KOPT-K1 (cell line): ENCODE results near the gene SCARF1.

Experiments
- H3K27ac ChIP-seq: fragments of 200-600 bp; sonication (generic); 2 replicates; pipeline ENCODE4 v1.5.1; 2016; ENCODE audit warnings: antibody characterized with exemption, mild to moderate bottlenecking, low read depth, low read length; ENCODE audit not compliant: poor library complexity, severe bottlenecking
- H3K36me3 ChIP-seq: fragments of 200-600 bp; sonication (generic); 2 replicates; pipeline ENCODE4 v1.5.1; 2017; ENCODE audit warnings: antibody characterized with exemption, mild to moderate bottlenecking, low read length, moderate library complexity; ENCODE audit not compliant: insufficient read depth
- H3K9me3 ChIP-seq: fragments of 200-600 bp; sonication (generic); 2 replicates; pipeline ENCODE4 v1.5.1; 2017; ENCODE audit warnings: antibody characterized with exemption, low read length, mild to moderate bottlenecking; ENCODE audit not compliant: insufficient read depth, poor library complexity, severe bottlenecking

Gene SCARF1

GRCh38 chr17:1604831-1605528, 40.6 kb downstream of the SCARF1 start:
- Histone ChIP-seq H3K9me3 (peaks cover 17% of the 10 kb centered on the region), H3K27ac (peak overlapping the region; percentile 31), H3K36me3 (peaks cover 7% of the 10 kb centered on the region)

- Histone ChIP-seq H3K36me3 (peaks cover 7% of the 10 kb centered on the region), H3K27ac (no peak overlapping the region), H3K9me3 (peaks cover 17% of the 10 kb centered on the region)
Measured at GRCh38 chr17:1601571-1601970, 44.0 kb downstream of the SCARF1 start.

GRCh38 chr17:1598399-1599095, 47.0 kb downstream of the SCARF1 start:
- Histone ChIP-seq H3K27ac (no peak overlapping the region), H3K36me3 (peaks cover 7% of the 10 kb centered on the region), H3K9me3 (peaks cover 17% of the 10 kb centered on the region)

GRCh38 chr17:1597861-1598342, 47.6 kb downstream of the SCARF1 start:
- H3K36me3 ChIP-seq, result peaks cover 7% of the 10 kb centered on the region
- H3K9me3 ChIP-seq, result peaks cover 17% of the 10 kb centered on the region
- no peak overlapping the region for H3K27ac ChIP-seq

GRCh38 chr17:1593630-1593931, 52.0 kb downstream of the SCARF1 start:
- peak overlapping the region; percentile 100 for H3K27ac ChIP-seq
- peaks cover 9% of the 10 kb centered on the region for H3K36me3 ChIP-seq
- no peaks in the 10 kb centered on the region for H3K9me3 ChIP-seq

- Histone ChIP-seq H3K9me3 (no peaks in the 10 kb centered on the region), H3K36me3 (peaks cover 9% of the 10 kb centered on the region), H3K27ac (peak overlapping the region; percentile 100)
Measured at GRCh38 chr17:1592751-1593629, 52.5 kb downstream of the SCARF1 start.

GRCh38 chr17:1591474-1592090, 54.0 kb downstream of the SCARF1 start:
- H3K27ac ChIP-seq, result peak overlapping the region; percentile 100
- peaks cover 9% of the 10 kb centered on the region for H3K36me3 ChIP-seq
- no peaks in the 10 kb centered on the region for H3K9me3 ChIP-seq

GRCh38 chr17:1590747-1591473, 54.6 kb downstream of the SCARF1 start:
- H3K9me3 ChIP-seq, result no peaks in the 10 kb centered on the region
- H3K36me3 ChIP-seq, result peaks cover 10% of the 10 kb centered on the region
- H3K27ac ChIP-seq, result peak overlapping the region; percentile 100

- Histone ChIP-seq H3K9me3 (no peaks in the 10 kb centered on the region), H3K36me3 (peaks cover 17% of the 10 kb centered on the region), H3K27ac (peak overlapping the region; percentile 100)
Measured at GRCh38 chr17:1590029-1590746, 55.3 kb downstream of the SCARF1 start.

GRCh38 chr17:1588821-1589585, 56.5 kb downstream of the SCARF1 start:
- Histone ChIP-seq H3K36me3 (peaks cover 17% of the 10 kb centered on the region), H3K27ac (peak overlapping the region; percentile 50), H3K9me3 (no peaks in the 10 kb centered on the region)

GRCh38 chr17:1584167-1584566, 61.4 kb downstream of the SCARF1 start:
- Histone ChIP-seq H3K9me3 (no peaks in the 10 kb centered on the region), H3K27ac (no peak overlapping the region), H3K36me3 (peaks cover 16% of the 10 kb centered on the region)
